ENCODE measurements around the gene PINK1.

Gene PINK1

DNA sequence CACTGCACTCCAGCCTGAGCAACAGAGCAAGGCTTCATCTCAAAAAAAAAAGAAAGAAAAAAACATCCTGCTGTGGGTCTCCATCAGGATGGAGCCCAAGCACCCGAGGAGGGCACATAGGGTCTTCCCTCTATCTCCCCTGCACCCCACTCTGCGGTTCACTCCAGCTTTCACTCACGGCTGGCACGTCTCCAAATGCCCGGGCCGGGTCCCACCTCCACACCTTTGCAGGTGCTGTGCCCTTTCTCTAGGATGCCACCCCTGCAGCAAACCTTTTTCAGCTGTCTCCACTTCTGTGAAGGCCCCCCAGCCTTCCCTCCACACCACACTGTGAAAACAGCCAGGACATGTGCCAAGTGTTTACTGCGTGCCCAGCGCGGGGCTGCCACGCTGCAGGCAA is 50.4 kb downstream of the PINK1 start:
- DNase-seq, result no peak

DNA sequence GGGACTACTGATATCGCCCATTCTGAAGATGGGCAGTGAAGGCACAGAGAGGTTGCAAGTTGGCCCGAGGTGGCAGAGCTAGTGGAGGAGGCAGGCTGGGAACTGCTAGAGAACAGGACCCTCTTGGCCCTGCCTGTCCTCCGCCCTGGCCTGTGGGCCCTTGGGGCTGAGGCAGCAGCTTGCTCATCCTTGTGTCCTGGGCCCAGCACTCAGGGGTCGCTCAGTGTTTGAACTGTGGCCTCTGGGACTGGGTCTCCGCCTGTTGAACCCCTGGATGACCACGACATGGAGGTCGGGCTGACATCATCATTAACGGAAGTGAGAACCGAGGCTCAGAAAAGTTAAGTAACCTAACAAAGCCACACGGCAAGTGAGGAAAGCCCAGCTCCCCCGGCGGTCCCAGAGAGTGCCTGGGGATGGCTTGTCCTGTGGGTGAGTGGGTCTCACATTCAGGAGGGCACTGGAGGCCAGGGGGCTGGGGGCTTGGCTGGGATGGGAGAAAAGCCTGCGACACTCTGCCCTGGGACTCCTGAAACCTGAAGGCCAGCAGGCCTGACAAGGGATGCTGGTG is 50.9 kb downstream of the PINK1 start:
- no peak for DNase-seq

DNA sequence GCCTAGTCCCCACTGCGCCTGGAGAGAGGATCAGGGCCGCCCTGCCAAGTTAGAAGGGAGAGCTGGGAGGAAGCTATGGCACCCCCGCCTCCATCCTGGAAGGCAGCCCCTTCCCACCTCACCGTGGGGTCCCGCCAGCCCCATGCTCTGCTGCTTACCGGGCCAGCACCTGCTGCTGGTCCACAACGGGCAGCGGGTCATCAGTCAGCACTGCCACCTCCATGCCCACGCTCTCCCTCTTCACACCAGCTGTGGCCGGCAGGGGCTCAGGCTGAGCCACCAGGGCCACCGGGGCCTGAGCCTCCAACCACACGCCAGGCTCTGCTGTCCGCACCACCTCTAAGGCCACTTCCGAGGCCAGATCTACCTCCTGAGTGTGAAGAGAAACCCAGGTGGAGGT is 51.4 kb downstream of the PINK1 start:
- DNase-seq, result no peak

DNA sequence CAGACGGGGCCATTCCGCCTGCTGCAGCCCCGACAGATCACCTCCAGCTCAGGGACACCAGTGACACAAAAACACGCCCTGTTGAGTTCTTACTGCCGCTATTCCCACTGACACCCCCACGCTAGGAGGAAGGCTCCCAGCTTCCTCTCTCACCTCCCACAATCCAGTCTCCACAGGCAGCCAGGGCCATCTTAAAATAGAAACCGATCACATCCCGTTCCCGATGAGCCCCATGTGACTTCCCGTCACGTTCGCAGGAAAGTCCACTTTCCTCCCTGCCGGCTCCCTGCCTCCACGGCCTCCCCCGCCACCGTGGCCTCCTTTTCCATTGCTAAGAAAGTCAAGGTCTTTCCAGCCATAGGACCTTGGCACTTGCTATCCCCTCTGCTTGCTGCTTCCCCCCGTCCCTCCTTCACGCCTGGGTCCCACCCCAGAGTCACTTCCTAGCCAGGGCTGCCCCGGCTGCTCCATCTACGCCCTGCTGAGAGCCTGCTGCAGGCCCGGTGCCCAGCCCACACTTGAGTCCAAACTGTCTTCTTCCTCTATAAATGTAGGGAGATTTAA is 51.9 kb downstream of the PINK1 start:
- no peak for DNase-seq

DNA sequence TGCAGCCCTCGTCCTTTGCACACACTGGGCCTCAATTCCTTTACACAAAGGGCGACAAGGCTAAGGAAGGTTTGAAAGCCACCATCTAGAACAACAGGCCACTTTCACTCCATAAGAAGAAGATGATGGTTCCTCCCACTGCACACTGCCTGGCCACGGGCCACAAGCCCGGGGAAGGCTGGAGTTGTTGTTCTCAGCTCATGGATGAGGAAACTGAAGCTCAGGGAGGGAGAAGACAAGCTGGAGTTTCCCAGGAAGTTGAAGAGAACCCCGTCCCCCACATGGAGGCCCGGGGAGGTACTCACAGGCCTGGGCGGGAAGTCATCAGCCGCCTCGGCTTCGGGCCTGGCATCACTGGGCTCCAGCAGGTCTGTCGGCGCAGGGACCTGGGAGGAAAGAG is 52.5 kb downstream of the PINK1 start:
- no peak for DNase-seq

DNA sequence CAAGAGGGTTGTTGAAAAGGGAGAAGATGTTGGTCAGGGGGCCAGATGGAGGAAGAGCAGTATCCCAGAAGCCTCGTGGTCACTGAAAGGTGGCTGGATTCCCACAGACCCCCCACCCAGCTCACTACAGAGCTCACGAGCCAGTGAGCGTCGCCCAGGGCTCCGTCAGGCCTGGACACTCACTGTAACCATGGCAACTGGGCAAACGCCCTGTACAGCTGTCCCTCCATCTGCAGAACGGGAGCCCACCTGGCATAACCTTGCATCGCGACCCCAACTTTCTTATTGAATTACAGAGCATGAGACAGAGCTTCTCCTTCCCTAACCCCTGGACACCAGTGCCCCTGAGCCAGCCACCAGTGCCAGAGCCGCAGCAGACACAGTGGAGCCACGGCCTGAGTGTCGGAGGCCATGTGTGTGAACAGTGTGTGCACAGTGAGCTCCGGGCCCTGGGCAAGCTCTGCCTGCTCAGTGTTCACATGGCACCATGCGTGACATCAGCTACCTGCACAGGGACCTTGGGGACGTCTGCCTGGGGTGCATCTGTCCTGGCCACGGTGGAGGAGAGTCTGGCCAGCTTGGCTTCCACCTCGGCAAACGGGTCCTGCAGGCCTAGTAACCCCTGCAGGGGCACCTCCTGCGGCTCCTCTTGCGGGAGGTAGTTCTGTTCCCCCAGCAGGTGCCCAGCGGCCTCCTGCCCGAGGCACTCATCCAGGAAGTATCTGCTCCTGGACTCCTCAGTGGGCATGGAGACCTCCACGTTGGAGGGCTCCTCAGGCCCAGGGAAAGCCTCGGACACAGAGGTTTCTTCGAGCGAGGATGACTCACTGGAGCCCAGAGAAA is 53.8 kb downstream of the PINK1 start:
- DNase-seq, result no peak

DNA sequence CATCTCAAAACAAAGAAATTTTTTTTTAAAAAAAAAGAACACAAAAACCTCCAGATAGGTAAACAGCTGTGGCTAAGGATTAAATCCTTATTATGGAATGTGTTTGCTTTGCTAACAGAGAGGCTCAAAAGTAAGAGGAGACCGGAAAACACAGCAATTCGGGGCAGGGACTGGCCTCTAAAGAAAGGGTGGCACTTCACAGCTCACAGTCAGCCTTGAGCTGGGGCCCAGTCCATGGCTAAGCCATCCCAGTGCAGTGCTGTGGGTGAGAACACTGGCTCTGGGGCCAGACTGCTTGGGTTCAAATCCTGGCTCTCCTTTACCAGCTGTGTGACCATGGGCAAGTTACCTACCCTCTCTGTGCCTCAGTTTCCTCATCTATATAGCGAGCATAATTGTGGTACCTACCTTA is 56.4 kb downstream of the PINK1 start:
- DNase-seq, result no peak

DNA sequence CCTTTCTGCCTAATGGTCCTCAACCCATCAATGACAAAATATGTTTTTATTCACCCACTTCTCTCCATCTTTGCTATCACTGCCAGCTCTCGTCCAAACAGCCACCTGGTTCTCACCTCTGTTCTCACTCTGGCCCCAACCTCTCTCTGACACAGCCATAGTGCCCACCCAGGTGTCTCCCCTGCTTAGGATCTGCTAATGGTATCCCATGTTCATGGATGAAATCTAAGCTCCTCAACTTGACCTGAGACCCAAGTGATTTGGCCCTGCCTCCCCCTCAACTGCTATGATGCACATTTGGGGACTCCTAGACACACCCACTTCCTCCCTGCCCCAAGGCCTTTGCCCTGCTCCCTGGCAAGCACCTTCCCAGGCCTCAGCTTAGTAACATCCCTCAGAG is 58.6 kb downstream of the PINK1 start:
- DNase-seq, result no peak

DNA sequence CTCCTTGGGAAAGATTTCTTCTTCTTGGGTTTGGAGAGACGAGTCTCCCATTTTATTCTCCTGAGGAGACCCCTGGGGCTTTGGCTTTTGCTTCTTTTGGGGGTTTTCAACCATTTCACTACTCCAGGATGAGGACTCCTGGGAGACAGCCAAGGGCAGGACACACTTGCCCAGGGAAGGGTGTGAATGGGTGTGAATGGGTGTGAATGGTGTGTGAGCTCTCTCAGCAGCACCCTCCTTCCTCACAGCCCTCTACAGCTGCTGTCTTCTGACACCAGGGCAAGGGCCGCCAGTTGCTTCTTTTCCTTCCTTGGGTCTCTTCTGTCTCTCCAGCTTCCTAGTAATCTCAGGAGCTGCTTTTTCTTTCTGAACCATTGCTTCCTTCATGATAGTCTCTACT is 60.4 kb downstream of the PINK1 start:
- no peak for DNase-seq

DNA sequence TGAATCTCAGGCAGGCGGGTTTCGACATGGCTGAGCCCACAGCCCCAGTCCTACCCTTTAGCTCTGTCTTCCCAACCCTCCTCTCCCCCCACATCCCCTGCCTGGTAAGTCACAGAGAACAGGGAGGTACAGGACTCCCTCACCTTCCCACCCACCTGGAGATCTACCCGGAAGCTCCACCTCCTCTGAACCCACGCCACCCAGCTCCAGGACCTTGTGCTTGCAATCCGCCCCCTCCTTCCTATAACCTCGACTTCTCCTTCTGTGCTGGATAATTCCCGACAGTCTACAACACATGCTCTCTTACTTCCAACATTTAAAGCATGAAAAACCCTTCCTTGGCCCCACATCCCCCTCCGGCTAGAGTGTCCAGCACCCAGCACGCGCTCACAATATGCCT is 62.3 kb downstream of the PINK1 start:
- no peak for DNase-seq

DNA sequence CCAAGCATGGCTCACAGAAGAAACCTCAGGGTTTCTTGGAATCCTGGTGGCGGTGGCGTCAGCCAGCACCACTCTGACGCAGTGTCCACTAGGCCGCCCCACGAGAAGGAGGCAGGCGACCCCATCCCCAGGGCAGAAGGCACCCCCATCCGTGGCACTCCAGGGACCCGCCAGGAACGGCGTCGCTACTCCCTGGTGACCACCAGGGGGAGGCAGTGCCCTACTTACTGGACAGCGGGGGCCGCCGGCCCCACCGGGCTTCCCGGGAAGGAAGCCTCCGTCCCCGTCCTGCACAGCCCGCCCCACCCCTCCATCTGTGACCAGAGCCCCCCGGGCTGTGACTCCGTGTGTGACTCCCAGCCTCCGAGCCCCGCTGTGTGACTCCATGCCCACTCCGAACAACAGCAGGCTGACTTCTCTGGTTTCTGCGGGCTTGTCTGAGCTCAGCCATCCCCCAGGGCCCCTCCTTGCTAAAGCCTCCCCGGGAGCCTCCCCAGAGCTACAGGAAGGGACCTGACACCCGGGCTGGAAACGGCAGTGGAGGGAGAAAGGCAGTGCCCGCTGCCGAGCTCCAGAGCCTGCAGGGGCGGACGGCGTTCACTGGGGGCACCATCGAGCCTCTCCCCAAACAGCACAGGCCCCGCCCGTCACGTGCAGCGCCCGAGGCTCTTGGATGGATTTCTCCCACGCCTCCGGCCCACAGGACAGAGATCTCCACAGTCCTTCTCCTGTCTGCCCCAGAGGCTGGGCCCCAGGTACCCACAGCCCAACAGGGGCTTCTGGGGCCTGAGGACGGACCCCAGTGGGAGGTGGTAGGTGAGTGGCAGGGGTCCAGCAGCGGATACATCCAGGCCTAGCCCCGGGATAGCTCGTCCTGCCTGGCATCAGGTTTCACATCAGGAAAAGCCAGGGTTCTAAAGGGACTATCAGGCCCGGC is 63.4 kb downstream of the PINK1 start:
- peak; percentile 80 to 91 for DNase-seq

DNA sequence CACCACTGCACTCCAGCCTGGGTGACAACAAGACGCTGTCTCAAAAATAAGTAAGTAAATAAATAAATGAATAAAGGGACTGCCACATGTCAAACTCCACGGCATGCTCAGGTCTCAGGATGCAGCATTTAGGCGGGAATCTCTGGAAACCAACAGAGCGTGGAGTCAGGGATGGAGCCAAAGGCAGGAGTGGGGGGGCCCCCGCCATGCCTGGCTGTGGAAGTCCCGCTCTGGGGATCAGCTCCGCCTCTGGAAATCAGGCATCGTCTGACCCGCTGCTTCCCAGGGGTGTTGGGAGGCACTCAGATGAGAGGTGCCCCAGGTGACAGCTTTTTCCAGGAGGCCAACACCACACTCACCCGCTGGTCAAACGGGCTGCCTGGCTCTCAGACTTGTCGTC is 64.3 kb downstream of the PINK1 start:
- no peak for DNase-seq

DNA sequence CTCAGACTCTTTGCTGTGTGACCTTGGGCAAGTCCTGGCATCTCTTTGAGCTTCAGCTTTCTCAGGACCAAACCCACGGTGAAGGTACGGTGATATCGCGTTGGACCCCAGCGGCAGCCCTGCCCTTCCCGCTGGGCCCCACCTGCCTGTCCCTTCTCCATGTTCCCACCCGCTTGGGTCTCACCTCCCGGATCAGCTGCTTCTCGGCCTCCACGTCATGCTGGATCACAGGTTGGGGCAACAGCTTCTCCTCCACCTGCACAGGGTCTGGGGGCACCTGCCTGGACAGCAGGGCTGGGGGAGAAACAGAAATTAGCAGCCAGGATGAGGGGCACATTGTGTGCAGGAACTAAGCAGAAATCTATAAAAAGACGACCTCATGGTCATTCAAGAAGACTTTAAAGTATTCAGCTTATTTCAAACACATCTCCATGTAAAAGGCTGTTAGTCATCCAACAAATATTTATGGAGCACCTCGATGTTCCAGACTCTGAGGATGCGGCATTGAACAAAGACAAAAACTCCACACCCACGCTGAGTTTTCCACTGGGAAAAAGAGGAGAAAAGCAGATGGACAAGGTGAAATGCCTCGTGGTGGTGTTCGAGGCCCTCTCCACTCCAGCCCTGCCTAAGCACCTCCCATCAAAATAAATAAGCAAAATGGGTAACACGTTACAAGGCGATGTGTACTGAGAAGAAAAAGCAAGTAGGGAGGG is 65.1 kb downstream of the PINK1 start:
- DNase-seq, result no peak

DNA sequence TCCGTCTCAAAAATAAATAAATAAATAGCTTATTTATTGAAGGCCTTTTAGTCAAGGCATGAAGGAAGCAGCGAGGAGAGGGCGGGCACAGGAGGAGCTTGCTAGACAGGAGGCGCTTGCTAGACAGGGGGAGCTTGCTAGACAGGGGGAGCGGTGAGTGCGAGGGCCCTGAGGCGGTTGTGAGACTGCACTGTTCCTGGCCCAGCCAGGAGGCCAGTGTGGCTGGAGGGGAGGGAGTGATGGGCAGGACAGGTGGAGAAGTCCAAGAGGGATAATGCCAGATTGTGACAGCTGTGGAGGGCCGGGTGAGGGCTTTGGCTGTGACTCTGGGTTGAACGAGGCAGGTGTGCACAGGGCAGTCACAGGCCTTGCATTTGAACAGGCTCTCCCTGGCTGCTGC is 66.3 kb downstream of the PINK1 start:
- no peak for DNase-seq

DNA sequence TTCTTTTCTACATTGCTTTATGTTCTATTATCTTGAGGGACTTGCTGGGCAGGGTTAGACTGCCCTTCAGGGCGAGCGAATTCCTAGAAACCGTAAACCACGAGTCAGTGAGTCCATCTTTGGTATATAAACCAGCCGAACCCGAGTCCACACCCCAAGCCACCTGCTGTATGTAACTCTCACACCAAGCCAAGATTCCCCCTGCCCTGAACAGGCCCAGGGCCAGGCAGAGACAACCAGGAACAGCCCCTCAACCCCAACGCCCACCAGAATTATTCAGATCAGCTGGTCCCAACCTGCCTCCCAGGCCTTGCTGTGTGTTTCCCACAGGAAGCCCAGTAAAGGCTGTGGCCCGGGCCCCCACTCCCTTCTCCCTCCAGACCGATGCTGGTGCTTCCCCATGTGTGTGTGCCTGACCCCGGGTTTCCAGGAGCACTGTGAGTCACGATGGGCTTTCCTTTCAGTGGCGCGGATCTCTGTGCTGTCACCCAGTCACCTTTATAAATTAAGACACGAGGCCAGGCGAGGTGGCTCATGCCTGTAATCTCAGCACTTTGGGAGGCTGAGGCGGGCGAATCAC is 67.5 kb downstream of the PINK1 start:
- DNase-seq, result no peak

Data from NCI-H446 (cell line).